Stimulated activated CD8-positive, alpha-beta memory T cell treated with anti-CD3 and anti-CD28 coated beads, Interleukin-15, amount 100 ng/mL, for 48 hours (primary cell): ENCODE measurements around the gene GNB3.
A peak's percentile ranks its signal among the peaks of the same experiment; 100 is the strongest.

ENCODE experiments used
- DNase-seq, 2 donors: peaks; one replicate each; pipeline ENCODE4 v3.0.0-alpha.2; 2020; ENCODE audit warnings: low read depth in 2 of 2

The GNB3 gene

DNA sequence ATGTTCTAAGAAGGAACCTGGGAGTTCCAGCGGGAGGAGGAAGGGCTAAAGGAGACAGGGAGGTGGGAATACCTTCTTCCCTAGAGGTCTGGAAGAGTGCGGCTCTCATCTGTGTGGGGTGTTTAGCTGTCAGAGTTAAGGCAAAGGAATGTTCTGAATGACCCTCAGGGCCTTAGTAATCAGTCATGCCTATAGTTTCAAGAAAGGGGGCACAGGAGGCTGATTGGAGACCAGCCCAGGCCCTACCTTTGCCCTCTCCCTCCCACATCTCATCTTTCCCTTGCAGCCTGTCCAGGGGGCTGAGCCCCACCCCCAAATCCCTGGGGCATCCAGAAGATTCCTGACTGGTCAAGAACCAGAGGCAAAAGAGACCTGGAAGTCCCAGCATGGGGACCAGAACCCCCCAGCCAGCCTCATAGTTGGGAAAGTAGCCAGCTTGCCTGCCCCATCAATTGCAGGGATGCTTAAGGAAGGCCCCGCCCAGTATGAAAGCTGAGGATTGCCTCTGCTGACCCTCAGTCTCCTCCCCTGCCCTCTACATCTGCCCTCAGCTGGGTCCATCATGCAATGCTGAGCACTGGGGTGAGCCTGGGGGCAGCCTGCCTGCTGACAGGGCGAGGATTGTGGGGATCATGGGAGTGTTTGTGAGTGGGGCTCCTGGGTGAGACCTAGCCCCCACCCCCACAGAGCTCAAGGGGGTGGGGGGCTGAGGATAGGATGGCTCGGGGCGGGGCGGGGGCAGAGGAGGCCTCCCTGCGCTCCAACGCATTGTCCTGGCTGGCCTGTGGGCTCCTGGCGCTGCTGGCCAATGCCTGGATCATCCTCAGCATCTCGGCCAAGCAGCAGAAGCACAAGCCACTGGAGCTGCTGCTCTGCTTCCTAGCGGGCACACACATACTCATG is 17.3 kb upstream of the GNB3 start:
- no peak for DNase-seq

DNA sequence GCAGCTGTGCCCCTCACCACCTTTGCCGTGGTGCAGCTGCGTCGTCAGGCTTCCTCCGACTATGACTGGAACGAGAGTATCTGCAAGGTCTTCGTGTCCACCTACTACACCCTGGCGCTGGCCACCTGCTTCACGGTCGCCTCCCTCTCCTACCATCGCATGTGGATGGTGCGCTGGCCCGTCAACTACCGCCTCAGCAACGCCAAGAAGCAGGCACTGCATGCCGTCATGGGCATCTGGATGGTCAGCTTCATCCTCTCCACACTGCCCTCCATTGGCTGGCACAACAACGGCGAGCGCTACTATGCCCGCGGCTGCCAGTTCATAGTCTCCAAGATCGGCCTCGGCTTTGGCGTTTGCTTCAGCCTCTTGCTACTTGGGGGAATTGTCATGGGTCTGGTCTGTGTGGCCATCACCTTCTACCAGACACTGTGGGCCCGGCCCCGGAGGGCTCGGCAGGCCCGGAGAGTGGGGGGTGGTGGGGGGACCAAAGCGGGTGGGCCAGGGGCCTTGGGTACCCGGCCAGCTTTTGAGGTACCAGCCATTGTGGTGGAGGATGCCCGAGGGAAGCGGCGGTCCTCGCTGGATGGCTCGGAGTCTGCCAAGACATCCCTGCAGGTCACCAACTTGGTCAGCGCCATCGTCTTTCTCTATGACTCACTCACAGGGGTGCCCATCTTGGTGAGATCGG is 16.5 kb upstream of the GNB3 start:
- DNase-seq = no peak

DNA sequence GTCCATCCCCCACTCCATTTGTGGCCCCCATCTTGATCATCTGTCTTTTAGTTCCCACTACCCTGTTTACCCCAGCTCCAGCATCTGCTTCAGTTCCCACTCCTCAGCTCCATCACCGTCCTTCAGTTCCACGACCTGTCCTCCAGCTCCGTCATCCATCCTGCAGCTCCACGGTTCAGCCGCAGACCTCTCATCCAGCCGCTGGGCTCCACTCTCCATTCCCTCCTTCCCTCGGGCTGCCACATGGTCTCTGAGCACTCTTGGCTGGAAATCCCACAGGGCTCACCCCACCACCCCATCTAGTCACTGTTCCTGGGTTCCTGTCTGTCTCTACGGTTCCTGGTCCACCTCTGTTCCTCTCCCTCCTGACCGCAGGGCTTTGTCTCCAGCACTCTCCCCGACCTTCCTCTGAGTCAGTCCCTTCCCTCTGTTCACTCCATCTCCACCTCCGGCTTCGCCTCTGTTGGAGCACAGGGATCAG is 15.8 kb upstream of the GNB3 start:
- DNase-seq = no peak

DNA sequence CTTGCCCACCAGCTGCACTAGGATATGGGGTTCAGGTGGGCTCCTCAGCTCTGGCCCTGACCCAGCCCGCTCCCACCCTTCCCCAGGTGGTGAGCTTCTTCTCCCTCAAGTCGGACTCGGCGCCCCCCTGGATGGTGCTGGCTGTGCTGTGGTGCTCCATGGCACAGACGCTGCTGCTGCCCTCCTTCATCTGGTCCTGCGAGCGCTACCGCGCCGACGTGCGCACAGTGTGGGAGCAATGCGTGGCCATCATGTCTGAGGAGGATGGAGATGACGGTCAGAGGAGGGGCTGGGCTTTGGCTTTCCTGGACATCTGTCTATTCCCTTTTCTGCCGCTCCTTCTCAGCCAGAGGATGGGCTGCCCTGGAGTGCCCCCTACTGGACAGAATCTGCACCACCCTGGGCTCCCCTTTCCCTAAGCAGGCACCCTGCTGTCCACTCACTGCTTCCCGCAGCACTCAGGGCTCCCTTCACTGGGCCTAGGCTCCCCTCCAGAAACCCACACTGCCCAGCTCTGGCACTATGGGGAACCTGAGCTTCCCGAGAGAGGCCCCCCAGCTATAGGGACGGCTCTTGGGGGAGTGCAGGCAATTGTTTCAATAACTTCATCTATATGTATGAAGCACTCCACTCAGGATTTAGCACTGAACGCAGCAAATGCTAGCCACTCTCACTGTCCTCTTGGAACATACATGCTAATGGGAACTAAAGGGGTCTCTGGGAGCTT is 15.2 kb upstream of the GNB3 start:
- DNase-seq = peak; percentile 57 to 64

DNA sequence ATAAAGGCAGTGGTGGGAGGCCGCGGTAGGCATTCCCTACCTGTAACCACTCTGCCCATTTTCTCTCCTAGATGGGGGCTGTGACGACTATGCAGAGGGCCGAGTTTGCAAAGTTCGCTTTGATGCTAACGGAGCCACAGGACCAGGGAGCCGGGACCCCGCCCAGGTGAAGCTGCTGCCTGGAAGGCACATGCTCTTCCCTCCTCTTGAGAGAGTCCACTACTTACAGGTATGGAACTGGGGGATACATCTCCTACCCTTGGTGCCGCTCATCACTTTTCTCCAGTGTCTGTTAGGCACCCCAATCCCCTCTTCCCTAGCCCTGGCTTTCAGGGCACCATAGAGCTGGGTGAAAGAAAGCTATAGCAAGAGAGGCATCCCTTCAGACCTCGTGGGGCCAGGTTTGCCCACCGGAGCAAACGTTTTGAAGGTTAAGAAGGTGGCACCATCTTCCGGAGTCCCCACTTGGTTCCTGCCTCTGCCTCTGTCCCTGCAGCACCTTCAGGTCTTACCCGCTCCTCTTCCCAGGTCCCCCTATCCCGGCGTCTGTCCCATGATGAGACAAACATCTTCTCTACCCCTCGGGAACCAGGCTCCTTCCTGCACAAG is 14.5 kb upstream of the GNB3 start:
- no peak for DNase-seq

DNA sequence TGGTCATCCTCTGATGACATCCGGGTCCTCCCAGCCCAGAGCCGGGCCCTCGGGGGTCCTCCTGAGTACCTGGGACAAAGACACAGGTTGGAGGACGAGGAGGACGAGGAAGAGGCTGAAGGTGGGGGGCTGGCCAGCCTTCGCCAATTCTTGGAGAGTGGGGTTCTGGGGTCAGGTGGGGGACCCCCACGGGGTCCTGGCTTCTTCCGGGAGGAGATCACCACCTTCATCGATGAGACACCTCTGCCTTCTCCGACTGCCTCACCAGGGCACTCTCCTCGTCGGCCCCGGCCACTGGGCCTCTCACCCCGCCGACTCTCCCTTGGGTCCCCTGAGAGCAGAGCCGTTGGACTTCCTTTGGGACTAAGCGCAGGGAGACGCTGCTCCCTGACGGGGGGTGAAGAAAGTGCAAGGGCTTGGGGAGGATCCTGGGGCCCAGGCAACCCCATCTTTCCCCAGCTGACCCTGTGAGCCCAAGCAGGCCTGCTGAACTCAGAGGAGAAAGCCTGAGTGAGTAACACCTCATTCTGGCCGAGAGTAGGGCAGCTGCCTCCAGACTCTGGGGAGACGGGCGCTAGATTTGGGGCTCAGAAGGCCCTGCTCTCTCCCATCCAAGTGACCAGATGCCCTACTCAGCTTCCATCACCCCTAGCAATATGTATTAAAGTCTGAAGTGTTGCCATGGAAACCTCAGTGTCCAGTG is 13.8 kb upstream of the GNB3 start:
- DNase-seq = no peak

DNA sequence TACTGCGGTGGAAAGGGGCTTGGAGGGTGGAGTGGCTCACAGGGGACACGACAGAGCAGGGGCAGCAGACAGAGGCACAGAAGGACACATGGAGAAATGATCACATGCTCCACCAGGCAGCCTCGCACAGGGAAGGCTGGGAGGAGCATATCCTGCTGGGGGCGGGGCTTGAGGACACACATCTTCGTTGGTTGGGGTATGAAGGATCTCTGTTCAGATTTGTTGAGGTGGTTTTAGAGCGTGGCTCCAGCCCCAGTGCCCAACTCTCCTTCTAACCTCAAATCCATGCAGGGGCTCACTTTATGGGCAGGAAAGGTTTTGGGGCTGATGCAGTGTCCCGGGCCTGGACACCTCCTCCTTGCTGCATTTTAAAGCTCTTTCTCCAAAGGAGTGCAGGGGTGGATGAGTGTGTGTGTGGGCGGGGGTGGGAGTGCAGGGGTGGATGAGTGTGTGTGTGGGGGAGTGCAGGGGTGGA is 13.3 kb upstream of the GNB3 start:
- peak; percentile 20 to 31 for DNase-seq

DNA sequence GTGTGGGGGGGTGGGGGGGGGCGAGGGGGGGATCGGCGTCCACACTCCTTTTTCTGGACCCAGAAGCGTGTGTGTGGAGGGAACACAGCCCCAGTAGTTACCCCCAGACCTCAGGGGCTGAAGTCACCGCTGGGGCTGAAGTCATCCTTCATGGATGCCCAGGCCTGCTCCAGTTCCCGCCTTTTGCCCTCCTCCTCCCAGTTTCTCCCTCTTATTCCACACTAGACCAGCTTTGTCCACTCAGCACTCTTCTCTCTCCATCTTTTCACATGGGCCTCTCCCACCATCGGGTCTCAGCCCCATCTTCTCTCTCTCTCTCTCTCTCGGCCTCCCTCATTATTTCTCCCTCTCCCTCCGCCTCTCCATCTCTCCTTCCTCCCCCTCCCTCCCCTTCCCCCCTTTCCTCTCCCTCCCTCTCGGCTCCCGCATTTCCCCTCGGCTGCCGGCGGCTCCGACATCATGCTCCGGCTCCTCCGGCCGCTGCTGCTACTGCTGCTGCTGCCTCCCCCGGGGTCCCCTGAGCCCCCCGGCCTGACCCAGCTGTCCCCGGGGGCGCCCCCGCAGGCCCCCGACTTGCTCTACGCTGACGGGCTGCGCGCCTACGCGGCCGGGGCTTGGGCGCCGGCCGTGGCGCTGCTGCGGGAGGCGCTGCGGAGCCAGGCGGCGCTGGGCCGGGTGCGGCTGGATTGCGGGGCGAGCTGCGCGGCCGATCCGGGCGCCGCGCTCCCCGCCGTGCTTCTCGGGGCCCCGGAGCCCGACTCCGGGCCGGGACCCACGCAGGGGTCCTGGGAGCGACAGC is 12.5 kb upstream of the GNB3 start, which contains the start of gene P3H3:
P3H3 (plus strand) TSS at position 426 of the 799 bp plus-strand sequence; CDS start at position 460, 34 bp downstream.
- DNase-seq = no peak

DNA sequence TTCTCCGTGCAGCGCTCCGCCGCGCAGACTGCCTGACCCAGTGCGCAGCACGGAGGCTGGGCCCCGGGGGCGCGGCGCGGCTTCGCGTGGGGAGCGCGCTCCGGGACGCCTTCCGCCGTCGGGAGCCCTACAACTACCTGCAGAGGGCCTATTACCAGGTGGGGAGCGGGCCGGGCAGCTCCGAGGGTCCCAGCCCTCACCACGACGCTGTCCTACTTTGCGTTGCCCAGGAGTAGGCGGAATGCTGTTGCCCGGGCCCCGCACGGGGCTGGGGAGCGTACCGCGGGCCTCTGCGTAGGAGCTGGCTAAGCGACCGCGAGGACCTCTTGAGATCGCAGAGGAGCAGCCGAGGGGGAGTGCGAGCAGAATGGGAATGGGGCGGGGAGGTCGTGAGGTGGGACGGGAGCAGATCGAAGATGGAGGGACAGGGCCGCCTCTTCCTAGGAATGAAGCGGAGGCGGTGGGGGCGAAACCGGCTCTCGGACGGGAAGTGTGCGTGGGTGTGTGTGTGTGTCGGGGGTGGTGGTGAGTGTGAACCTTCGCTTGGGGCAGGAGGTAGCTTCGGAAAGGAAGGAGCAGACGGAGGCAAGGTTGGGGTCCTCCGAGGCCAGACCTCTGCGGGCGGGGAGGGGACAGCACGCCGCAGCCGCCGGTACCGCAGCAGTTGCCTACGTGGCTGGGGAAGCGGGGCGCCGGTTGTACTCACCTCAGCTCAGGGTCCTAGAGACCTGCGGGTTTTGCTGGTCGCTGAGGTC is 11.8 kb upstream of the GNB3 start:
- DNase-seq = no peak

DNA sequence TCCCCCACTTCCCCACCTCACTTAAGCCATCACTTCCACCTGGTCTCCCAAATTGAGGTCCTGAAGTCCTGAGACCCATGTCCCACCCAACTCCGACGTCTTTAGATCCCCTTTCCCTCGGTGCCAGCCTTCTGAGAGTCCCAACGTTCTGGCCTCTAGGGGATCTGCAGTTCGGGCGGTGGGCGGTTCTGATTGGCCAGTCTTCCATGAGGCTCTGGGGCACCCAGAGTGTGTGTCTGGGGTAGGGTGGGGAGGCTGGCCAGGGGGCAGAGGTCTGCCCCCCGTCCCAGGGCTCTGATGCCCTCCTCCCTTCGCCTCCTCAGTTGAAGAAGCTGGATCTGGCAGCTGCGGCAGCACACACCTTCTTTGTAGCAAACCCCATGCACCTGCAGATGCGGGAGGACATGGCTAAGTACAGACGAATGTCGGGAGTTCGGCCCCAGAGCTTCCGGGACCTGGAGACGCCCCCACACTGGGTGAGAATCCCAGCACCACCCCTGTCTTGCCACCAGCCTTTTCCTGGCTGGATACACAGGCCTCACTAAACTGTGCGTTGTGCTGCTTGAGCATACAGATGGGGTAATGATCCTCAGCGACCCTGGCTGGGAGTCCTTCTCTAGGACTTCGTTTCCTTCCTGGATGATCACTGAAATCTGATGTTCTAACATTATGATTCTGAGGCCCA is 11.0 kb upstream of the GNB3 start:
- no peak for DNase-seq

DNA sequence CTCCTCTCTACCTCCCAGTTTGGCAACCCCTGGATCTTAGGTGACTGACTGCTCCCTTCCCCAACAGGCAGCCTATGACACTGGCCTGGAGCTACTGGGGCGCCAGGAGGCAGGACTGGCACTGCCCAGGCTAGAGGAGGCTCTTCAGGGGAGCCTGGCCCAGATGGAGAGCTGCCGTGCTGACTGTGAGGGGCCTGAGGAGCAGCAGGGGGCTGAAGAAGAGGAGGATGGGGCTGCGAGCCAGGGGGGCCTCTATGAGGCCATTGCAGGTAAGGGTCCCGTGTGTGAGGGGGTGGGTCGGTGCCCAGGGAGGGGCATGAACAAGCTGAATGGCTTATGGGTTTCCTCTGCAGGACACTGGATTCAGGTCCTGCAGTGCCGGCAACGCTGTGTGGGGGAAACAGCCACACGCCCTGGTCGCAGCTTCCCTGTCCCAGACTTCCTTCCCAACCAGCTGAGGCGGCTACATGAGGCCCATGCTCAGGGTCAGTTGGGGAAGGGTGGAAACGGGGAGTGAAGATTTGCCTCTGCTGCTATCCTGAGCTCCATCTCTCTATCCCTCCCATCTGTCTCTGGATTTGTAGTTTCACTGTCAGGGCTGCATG is 10.3 kb upstream of the GNB3 start:
- no peak for DNase-seq

DNA sequence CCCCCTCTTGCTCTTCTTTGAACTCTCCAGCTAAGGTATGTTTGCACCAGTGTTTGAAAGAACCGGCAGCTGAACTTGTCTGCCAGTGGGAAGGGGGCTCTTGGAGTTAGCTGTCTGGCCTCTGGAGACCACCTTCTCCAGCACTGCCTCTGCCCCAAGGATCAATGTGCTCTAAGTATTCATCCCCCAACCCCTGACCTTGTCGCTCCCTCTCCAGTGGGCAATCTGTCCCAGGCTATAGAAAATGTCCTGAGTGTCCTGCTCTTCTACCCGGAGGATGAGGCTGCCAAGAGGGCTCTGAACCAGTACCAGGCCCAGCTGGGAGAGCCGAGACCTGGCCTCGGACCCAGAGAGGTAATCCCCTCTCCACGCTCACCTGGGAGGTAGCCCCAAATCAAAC is 9.7 kb upstream of the GNB3 start:
- no peak for DNase-seq

DNA sequence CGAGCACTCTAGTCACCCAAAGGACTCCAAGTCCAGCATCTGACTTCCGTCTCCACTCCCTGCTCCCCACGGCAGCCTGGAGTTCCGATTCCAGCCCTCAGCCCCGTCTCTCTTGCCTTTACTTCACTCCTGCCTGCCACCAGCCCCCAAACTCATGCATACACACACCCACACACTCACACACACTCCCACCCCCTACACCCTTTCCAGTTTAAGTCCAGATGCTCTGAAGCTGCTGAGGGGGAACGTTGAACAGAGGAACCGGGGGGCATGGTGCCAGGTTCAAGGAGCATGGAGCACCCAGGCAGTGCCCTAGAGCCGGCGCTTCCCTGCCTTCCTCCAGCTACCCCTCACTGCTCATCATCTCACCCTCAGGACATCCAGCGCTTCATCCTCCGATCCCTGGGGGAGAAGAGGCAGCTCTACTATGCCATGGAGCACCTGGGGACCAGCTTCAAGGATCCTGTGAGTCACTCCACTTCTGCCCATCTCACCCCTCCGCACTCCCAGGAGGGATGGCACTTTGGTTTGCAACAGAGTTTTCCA is 9.2 kb upstream of the GNB3 start:
- DNase-seq = no peak

DNA sequence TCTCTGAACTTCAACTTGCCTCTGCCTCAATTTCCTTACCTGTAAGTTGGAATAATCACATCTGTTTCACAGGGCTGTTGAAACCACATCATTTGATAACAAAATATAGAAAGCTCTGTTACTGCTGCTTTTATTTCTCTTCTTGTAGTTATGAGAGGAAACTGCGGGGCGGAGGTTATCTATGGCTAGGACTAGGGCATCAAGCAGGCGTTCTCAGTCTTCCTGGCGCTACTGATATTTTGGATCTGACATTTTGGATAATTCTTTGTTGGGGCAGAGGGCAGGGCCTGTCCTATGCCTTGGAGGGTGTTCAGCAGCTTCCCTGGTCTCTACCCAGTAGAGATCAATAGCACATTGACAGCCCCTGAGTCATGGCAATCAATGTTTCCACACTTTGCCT is 8.6 kb upstream of the GNB3 start:
- no peak for DNase-seq

DNA sequence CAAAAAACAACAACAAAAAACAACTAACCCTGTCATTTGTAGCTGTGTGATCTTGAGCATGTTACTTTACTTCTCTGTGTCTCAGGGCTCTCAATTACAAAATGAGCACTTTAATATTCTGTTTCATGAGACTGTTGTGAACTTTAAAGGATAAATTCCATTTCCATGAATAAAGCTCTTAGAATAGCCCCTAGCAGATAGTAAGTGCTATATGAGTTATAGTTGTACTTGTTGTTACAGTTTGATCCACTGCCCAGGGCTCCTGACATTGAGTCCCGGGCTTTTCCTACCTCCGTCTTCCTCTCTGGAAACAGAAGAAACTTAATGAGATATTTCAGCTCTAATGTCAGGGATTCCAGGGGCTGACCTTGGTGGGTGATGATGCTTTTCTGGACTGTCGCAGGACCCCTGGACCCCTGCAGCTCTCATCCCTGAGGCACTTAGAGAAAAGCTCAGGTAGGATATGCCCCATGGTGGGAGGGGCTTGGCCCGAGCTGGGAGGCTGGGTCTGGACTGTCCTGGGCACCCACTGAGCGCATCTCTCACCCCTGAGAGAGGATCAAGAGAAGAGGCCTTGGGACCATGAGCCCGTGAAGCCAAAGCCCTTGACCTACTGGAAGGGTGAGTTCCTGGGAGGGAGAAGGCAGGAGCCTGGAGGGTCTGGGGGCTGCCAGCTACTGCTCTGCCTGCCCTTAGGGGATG is 7.4 kb upstream of the GNB3 start:
- DNase-seq = no peak

DNA sequence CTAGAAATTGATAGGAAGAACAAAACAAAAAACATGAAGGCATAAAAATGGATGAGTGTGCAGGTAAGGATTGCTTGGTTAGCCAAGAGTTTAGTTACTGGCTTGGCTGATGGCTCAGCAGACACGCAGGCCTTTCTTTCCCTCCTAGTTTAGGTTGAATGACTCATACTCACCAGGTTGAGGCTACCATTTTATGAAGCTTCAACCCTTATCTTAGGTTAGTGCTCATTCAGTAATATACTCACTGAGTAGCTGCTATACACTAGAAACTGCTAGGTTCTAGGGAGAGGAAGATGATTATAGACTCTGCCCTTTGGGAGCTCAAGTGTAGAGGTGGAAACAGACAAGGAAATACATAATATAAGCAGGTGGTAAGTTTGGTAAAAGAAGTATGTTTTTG is 6.5 kb upstream of the GNB3 start:
- no peak for DNase-seq

DNA sequence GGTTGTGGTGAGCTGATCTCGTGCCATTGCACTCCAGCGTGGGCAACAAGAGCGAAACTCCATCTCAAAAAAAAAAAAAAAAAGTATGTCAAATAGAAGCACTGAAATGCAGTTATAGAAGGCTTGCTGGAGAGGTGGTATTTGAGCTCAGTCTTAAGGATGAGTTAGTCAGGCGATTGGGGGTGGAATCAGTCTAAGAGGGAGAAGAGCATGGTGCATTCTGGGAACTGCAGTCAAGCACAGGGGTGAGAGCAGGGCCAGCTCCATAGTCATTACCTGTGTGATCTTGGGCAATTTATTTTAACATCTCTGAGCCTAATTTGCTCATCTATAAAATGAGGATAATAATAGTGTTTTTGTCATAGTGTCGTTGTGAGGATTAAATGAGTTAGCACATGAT is 5.9 kb upstream of the GNB3 start:
- no peak for DNase-seq

DNA sequence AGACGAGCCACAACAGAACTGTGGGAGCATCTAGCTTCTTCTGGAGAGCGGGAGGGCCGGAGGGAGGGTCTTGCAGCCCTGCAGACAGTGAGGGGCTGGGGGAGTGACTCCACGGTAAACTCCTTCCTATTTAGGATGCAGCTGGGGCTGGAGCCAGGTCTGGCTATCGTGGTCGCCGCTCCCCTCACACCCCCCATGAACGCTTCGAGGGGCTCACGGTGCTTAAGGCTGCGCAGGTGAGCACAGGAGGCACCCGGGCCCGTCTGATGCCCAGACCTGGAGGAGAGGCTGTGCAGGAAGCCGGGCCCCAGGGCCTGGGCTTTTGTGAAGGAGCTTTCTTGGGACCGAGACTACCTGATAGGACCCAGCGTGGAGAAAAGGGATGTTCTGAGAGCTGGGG is 3.9 kb upstream of the GNB3 start:
- no peak for DNase-seq
